GM12892 (cell line): ENCODE results near the gene CELF2.

Experiments used
- POLR2A ChIP-seq: IDR thresholded peaks from 2 replicates; pipeline ENCODE4 v1.6.1; 2011; ENCODE audit warnings: low read depth, low read length, control low read depth
- TAF1 ChIP-seq: IDR thresholded peaks from 2 replicates; pipeline ENCODE4 v1.6.1; 2011; ENCODE audit warnings: low read depth, mild to moderate bottlenecking, control low read depth, low read length, borderline replicate concordance

- peak; percentile 51 for TF ChIP-seq POLR2A
- TF ChIP-seq TAF1 = no peak
These were observed 147.3 kb downstream of the CELF2 start for GRCh38 chr10:11164803-11165590.
